ENCODE measurements around the gene ARAP2. TPM values are rescaled to one million over a fixed set of nuclear protein-coding genes. Genes with fewer than 3 reads are reported as not detected.

The ARAP2 gene
- total and polyA plus RNA-seq, 2 donors (not counting 3 experiments of a cell fraction or from before 2014, with no cell fraction given): not detected

DNA sequence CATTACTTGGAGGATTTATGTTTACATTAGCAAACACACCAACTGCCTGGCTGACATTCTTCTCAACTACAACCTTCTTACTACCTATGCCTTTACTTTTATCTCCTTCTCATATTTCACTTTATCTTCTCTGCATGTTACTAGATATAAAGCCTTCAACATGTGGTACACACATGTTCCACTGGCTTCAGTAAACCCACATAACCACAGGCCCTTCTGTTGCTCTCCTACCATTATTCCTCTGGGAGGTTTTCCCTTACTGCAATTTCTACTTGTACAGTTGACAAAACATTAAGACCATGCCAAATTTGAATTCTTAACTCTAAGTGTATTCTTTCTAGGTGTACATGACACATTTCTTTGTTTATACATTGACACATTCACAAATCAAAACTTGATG is 133.1 kb downstream of the ARAP2 start:
- no TSS peak for BruUV-seq (replicated peaks)
- no peaks in the 10 kb centered on the region for H3K9me3 ChIP-seq (replicated peaks; ENCODE audit: control insufficient read depth, insufficient read depth, low read length)
- H3K79me2 ChIP-seq (ENCODE audit: control insufficient read depth, insufficient read depth, low read length): no peaks in the 10 kb centered on the region
- ChIA-PET CTCF (no interaction called here), POLR2A (no interaction called here)
- no peak for FAIRE-seq
- intact Hi-C loops (cut with micrococcal nuclease) (no loop called here), dilution Hi-C loops (cut with MboI; ENCODE audit: extremely low pct_ligation_motif_present, low sequenced_read_pairs) (no loop called here)
- no peak overlapping the region for H3K9ac ChIP-seq (replicated peaks; ENCODE audit: extremely low read depth, insufficient read depth, low read length)
- no peak for DNase-seq (ENCODE audit: low read depth, low spot score)
- no peaks in the 10 kb centered on the region for H4K20me1 ChIP-seq (replicated peaks; ENCODE audit: control insufficient read depth, extremely low read depth, insufficient read depth, low read length)
- H3K36me3 ChIP-seq (ENCODE audit: control insufficient read depth in 2 of 2, extremely low read depth in 1 of 2, insufficient read depth in 2 of 2, low read length in 2 of 2): no peaks in the 10 kb centered on the region
- no peaks in the 10 kb centered on the region for H3K27me3 ChIP-seq (ENCODE audit: control insufficient read depth in 2 of 2, insufficient read depth in 2 of 2, low read length in 2 of 2)
- no peaks in the 10 kb centered on the region for H3K4me1 ChIP-seq (ENCODE audit: control insufficient read depth, extremely low read depth, insufficient read depth, low read length)
- H2AFZ ChIP-seq (ENCODE audit: low read depth, low read length): no peak overlapping the region
- H3K27ac ChIP-seq (ENCODE audit: insufficient read depth, low read depth, low read length): no peak overlapping the region
- H3K4me3 ChIP-seq (replicated peaks in 1 of 3; ENCODE audit: insufficient read depth in 1 of 3, low read depth in 1 of 3, low read length in 3 of 3): no peak overlapping the region
- no peak for TF ChIP-seq FOS (IDR thresholded peaks at IDR 0.05; ENCODE audit: borderline replicate concordance, insufficient read depth, low read length)
- TF ChIP-seq POLR2AphosphoS5 (IDR thresholded peaks at IDR 0.05; ENCODE audit: insufficient read depth, low read depth, low read length): no peak
- TF ChIP-seq, protein P1, sequence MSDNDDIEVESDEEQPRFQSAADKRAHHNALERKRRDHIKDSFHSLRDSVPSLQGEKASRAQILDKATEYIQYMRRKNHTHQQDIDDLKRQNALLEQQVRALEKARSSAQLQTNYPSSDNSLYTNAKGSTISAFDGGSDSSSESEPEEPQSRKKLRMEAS (IDR thresholded peaks at IDR 0.05; ENCODE audit: insufficient read depth, insufficient read length): no peak
- TF ChIP-seq GATA2 (IDR thresholded peaks at IDR 0.05; ENCODE audit: insufficient read depth, insufficient read length, low read depth, low read length): no peak
- TF ChIP-seq, protein P2, sequence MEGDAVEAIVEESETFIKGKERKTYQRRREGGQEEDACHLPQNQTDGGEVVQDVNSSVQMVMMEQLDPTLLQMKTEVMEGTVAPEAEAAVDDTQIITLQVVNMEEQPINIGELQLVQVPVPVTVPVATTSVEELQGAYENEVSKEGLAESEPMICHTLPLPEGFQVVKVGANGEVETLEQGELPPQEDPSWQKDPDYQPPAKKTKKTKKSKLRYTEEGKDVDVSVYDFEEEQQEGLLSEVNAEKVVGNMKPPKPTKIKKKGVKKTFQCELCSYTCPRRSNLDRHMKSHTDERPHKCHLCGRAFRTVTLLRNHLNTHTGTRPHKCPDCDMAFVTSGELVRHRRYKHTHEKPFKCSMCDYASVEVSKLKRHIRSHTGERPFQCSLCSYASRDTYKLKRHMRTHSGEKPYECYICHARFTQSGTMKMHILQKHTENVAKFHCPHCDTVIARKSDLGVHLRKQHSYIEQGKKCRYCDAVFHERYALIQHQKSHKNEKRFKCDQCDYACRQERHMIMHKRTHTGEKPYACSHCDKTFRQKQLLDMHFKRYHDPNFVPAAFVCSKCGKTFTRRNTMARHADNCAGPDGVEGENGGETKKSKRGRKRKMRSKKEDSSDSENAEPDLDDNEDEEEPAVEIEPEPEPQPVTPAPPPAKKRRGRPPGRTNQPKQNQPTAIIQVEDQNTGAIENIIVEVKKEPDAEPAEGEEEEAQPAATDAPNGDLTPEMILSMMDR (IDR thresholded peaks at IDR 0.05; ENCODE audit: extremely low read depth in 1 of 2, insufficient read depth in 1 of 2, low read depth in 1 of 2, low read length in 2 of 2): no peak
- TF ChIP-seq POLR2A (IDR thresholded peaks at IDR 0.05; ENCODE audit: low read depth, low read length): no peak
- TF ChIP-seq EZH2 (IDR thresholded peaks at IDR 0.05; ENCODE audit: borderline replicate concordance, low read depth, low read length, severe bottlenecking): no peak
- no peak for TF ChIP-seq JUN (IDR thresholded peaks at IDR 0.05; ENCODE audit: borderline replicate concordance, insufficient read depth, insufficient read length, low read depth)
- TF ChIP-seq MYC (IDR thresholded peaks at IDR 0.05; ENCODE audit: low read depth, low read length): no peak
- H3K4me2 ChIP-seq (ENCODE audit: insufficient read depth, low read length): no peak overlapping the region
- no peaks in the 10 kb centered on the region for H3K9me1 ChIP-seq (replicated peaks; ENCODE audit: control insufficient read depth, extremely low read depth, insufficient read depth, low read length)

All from endothelial cell of umbilical vein (primary cell).